Measurements from ENCODE around the gene RNF217. TPM values are rescaled to one million over a fixed set of nuclear protein-coding genes. Genes with fewer than 3 reads are reported as not detected.

Gene RNF217
- polyA plus RNA-seq, 1 donor (not counting 4 experiments of a cell fraction or from before 2014, with no cell fraction given): 44.0 TPM

GRCh38 chr6:124993327-124993726 is 31.1 kb downstream of the RNF217 start:
- FAIRE-seq (peak; percentile 57), DNase-seq (ENCODE audit: low read depth, low spot score) (no peak)
- no peak overlapping the region for H2AFZ ChIP-seq (ENCODE audit: control insufficient read depth, low read length)
- TF ChIP-seq CTCF (optimal IDR thresholded peaks at IDR 0.05 in 1 of 3, IDR thresholded peaks at IDR 0.05 in 1 of 3, conservative IDR thresholded peaks at IDR 0.05 in 1 of 3; ENCODE audit: extremely low read depth in 1 of 3, insufficient read depth in 2 of 3, low read length in 3 of 3): no peak
- TF ChIP-seq EZH2 (IDR thresholded peaks at IDR 0.05; ENCODE audit: low read length): no peak
- peaks cover 4 to 11% of the 10 kb centered on the region in 2 experiments for H3K36me3 ChIP-seq (ENCODE audit: control insufficient read depth in 2 of 2, extremely low read depth in 1 of 2, insufficient read depth in 2 of 2, low read length in 2 of 2)
- no peaks in the 10 kb centered on the region for H3K27me3 ChIP-seq (ENCODE audit: control insufficient read depth, extremely low read depth, insufficient read depth, low read length)
- dilution Hi-C loops (cut with MboI; ENCODE audit: extremely low pct_ligation_motif_present, low sequenced_read_pairs): no loop called here
- no peaks in the 10 kb centered on the region for H3K9me3 ChIP-seq (ENCODE audit: control insufficient read depth, low read depth, low read length)
- no peak overlapping the region for H3K9ac ChIP-seq (ENCODE audit: control insufficient read depth, extremely low read depth, insufficient read depth, low read length)
- no peak overlapping the region for H3K4me3 ChIP-seq (ENCODE audit: control insufficient read depth in 2 of 3, extremely low read depth in 1 of 3, insufficient read depth in 2 of 3, low read depth in 1 of 3, low read length in 3 of 3)
- H4K20me1 ChIP-seq (ENCODE audit: control insufficient read depth, extremely low read depth, insufficient read depth, low read length): no peaks in the 10 kb centered on the region
- H3K27ac ChIP-seq (ENCODE audit: control insufficient read depth, insufficient read depth, low read length): no peak overlapping the region
- no peak overlapping the region for H3K4me2 ChIP-seq (ENCODE audit: control insufficient read depth, extremely low read depth, insufficient read depth, low read depth, low read length)
- peaks cover 81% of the 10 kb centered on the region for H3K79me2 ChIP-seq (ENCODE audit: control insufficient read depth, insufficient read depth, low read length)
- peaks cover 20% of the 10 kb centered on the region for H3K4me1 ChIP-seq (ENCODE audit: control insufficient read depth, extremely low read depth, insufficient read depth, low read length)
- no peaks in the 10 kb centered on the region for H3K9me1 ChIP-seq (ENCODE audit: control insufficient read depth, extremely low read depth, insufficient read depth, low read length)

GRCh38 chr6:124994648-124995047 is 32.4 kb downstream of the RNF217 start:
- Histone ChIP-seq H4K20me1 (ENCODE audit: control insufficient read depth, extremely low read depth, insufficient read depth, low read length) (no peaks in the 10 kb centered on the region), H3K4me1 (ENCODE audit: control insufficient read depth, extremely low read depth, insufficient read depth, low read length) (peaks cover 20% of the 10 kb centered on the region), H3K9me1 (ENCODE audit: control insufficient read depth, extremely low read depth, insufficient read depth, low read length) (no peaks in the 10 kb centered on the region), H3K9ac (ENCODE audit: control insufficient read depth, extremely low read depth, insufficient read depth, low read length) (no peak overlapping the region), H3K4me3 (ENCODE audit: control insufficient read depth in 2 of 3, extremely low read depth in 1 of 3, insufficient read depth in 2 of 3, low read depth in 1 of 3, low read length in 3 of 3) (no peak overlapping the region), H3K36me3 (ENCODE audit: control insufficient read depth in 2 of 2, extremely low read depth in 1 of 2, insufficient read depth in 2 of 2, low read length in 2 of 2) (peaks cover 4 to 11% of the 10 kb centered on the region in 2 experiments), H3K27ac (ENCODE audit: control insufficient read depth, insufficient read depth, low read length) (no peak overlapping the region), H3K4me2 (ENCODE audit: control insufficient read depth, extremely low read depth, insufficient read depth, low read depth, low read length) (no peak overlapping the region), H3K79me2 (ENCODE audit: control insufficient read depth, insufficient read depth, low read length) (peaks cover 77% of the 10 kb centered on the region), H3K27me3 (ENCODE audit: control insufficient read depth, extremely low read depth, insufficient read depth, low read length) (no peaks in the 10 kb centered on the region), H3K9me3 (ENCODE audit: control insufficient read depth, low read depth, low read length) (no peaks in the 10 kb centered on the region), H2AFZ (ENCODE audit: control insufficient read depth, low read length) (no peak overlapping the region)
- FAIRE-seq: no peak
- TF ChIP-seq EZH2 (IDR thresholded peaks at IDR 0.05; ENCODE audit: low read length): no peak
- no peak for TF ChIP-seq CTCF (optimal IDR thresholded peaks at IDR 0.05 in 1 of 3, IDR thresholded peaks at IDR 0.05 in 1 of 3, conservative IDR thresholded peaks at IDR 0.05 in 1 of 3; ENCODE audit: extremely low read depth in 1 of 3, insufficient read depth in 2 of 3, low read length in 3 of 3)
- DNase-seq (ENCODE audit: low read depth, low spot score): no peak
- dilution Hi-C loops (cut with MboI; ENCODE audit: extremely low pct_ligation_motif_present, low sequenced_read_pairs): no loop called here
